GM19035 (cell line): ENCODE measurements around the gene CACNA1B.

Experiments
- ATAC-seq: cut with Tn5 transposase; IDR thresholded peaks from one replicate; pipeline ENCODE4 v1.9.1; 2021; ENCODE audit not compliant: unreplicated experiment

Gene CACNA1B

DNA sequence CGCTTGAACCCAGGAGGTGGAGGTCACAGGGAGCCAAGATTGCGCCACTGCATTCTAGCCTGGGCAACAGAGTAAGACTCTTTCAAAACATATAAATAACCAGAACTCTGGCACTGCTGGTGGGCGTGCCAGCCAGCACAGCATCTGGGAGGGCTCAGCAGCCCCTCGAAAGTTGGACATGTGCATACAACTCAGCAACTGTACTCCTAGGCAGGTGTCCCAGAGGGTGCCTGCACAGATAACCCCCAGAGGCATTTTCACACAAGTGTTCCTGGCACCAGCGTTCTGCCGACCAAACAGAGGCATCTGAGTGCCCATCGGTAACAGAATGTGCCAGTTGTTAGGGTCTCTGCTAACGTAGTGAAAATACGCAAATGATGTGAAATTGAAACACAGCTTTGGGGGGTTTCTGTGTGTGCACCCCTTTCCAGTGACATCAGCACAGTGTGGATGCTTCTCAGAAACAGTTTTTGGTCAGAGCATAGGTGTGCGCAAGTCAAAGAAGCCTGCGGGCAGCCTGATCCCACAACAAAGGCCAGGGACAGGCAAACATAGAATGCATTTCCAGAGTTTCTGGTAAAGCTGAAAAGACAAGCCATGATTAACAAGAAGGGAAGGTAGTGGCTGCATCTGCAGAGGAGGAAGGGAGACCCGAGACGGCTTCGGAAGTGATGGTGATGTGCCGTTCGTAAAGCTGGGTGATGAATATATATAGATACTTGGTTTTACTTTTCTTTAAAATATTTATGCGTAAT lies 190.2 kb downstream of the CACNA1B start:
- no peak for ATAC-seq

GRCh38 chr9:138068601-138069035 lies 191.0 kb downstream of the CACNA1B start:
- no peak for ATAC-seq

GRCh38 chr9:138069731-138070456 lies 192.3 kb downstream of the CACNA1B start:
- ATAC-seq: no peak

DNA sequence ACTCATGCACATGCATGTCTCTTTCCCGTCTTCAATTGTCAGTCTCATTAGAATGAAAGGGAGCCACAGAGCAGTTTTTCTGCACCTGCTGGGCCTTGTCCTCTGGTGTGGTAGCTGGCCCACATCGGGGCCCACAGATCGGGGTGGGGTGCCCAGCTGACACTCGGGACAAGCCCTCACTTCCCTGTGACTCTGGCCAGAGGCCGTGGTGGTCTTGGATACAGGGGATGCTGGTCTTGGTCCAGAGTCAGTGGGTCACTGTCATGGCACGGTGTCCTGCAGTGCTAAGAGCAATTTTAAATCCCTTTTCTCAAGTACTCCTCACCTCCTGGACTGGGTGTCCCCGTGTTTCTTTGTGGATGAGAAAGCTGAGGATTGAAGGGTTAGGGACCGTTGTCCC lies 193.2 kb downstream of the CACNA1B start:
- ATAC-seq: no peak

- ATAC-seq: no peak
These were observed 193.7 kb downstream of the CACNA1B start for GRCh38 chr9:138071292-138071691.

DNA sequence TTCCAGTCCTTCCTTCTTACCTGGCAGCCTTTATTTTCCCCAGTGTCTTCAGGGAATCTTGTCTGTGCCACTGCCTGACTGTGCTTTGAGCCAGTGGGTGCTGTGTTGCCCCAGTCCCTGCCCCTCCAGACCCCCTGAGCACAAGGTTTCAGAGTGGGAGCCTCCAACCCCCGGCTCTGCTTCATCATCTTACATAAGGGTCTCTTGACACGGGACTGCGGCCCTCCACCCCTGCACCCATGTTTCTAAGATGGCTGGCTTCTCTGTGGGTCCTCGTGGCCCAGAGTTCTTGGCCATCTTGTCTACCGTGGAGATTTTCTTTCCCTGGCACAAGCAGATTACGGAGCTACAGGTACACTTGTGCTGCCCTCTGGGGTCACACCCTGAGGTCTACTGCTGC lies 194.1 kb downstream of the CACNA1B start:
- no peak for ATAC-seq

- ATAC-seq: no peak
These were observed 194.7 kb downstream of the CACNA1B start for GRCh38 chr9:138072161-138072842.

- ATAC-seq: no peak
These were observed 195.3 kb downstream of the CACNA1B start for GRCh38 chr9:138072897-138073296.

DNA sequence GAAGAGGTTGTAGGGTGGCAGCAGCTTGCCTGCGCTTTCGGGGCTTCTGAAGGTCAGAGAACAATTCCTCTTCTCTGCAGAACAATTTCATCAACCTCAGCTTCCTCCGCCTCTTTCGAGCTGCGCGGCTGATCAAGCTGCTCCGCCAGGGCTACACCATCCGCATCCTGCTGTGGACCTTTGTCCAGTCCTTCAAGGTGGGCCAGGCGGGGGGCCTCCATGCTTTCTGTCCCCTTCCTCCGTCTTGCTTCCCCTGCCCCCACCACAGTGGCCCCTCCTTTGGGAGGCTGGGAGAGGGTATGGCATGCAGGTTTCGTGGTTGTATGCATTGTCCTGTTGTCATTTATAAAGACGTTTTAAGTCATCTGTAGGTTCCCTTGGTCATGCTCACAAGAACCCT lies 195.8 kb downstream of the CACNA1B start:
- no peak for ATAC-seq

GRCh38 chr9:138073808-138074207 lies 196.2 kb downstream of the CACNA1B start:
- no peak for ATAC-seq

DNA sequence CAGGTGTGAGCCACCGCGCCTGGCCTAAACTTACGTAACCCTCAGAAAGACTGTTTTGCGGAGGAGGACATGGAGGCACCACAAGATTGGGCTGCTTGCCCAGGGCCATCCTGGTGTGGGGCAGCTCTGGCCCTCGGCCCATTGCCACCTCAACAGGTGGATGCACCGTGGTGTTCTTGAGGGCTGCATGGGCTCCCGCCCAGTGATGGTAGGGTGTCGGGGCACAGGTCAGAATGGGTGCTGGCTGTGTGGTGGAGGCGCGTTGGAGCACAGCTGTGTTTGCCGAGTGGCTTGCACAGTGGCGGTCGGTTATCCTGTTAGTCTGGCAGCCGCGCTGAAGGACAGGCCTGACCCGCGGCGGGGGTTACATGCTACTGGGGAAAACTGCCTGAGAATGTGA lies 196.9 kb downstream of the CACNA1B start:
- ATAC-seq: no peak

DNA sequence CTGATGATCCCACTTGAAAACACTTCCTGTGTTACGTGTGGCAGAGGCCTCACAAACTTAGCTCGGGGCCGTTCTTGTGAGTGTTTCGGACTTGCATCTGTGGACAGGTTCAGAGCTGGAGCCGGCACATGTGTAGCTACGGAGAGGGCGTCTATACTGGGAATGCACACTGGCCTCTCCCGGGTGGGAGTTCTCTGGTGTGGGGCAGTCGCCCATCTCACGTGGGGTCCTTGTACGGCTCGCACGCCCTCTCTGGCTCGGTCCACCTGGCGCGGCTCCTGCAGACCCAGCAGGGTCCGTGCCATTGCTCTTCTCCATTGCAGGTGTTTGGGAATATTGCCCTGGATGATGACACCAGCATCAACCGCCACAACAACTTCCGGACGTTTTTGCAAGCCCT lies 197.9 kb downstream of the CACNA1B start:
- ATAC-seq: no peak

DNA sequence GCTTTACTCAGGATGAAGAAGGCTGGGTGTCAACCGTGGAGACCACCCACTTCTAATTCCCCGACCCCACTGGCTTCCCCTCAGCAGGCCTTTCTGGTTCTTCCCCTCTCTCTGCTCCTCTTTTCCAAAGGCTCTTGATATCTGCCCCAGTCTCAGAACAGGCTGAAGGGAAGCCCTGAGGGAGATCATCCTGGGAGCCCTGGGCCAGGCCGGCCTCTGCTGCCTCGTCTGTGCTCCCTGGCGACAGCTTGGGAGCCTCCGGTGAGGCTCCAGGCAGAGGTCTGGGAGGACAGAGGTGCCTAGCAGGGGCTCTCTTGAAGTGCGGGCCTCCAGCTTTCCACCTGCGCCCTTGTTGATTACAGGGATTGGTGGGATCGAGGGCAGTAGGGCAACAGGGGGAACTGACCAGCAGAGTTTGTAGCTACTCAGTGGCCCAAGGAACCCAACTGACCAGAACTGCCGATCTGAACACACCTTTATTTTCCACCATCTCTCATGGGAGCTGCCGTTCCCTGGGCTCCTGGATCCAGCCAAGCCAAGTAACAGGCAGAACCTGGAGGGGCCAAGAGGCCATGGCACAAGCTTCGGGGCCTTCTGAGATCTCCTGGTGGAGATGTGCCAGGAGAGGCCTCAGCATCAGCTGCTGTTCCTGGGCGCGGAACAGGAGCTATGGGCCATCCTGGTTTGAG lies 198.5 kb downstream of the CACNA1B start:
- no peak for ATAC-seq

GRCh38 chr9:138076650-138077009 lies 199.0 kb downstream of the CACNA1B start:
- no peak for ATAC-seq

GRCh38 chr9:138077126-138077525 lies 199.5 kb downstream of the CACNA1B start:
- ATAC-seq: no peak

DNA sequence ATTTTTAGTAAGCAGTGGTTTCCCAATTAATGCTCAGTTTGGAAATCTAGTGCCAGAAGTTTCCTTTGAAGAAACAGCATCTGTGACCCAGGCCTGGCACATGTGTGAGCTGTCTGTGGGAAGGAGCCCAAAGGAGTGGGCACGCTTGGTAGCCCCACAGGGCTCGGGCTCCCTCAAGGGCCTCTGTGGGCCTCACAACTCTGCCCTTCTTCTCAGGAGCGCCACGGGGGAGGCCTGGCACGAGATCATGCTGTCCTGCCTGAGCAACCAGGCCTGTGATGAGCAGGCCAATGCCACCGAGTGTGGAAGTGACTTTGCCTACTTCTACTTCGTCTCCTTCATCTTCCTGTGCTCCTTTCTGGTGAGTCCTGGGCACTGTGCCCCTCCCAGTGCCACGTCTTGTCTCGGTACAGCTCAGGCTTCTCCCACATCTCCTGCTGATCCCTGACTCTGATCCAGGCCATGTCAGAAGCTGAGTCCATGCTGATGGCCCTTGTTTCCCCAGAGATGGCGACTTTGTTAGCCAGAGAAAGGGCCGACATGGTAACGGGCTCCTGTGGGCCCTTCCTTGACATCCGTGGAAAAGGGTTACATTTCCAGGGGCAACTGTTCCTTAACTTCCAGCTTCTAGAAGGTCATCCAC lies 200.4 kb downstream of the CACNA1B start:
- ATAC-seq: no peak

DNA sequence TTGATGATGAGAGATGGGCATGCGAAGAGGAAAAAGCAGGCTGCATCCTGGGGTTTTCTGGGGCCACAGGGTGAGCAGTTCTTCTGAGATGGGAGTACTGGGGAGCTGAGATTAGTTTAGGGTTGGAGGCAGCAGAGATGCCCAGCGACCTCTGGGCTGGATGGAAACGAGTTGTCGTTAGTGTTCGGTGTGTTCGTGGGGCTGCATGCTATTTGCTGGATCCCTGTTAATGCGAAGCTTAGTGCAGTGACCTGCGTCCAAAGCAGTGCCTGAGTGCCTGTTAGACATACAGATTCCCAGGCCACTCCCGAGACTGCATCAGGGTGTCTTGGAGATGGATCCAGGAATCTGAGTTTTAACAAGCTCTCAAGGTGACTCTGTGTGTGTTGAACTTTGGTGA lies 201.3 kb downstream of the CACNA1B start:
- no peak for ATAC-seq

DNA sequence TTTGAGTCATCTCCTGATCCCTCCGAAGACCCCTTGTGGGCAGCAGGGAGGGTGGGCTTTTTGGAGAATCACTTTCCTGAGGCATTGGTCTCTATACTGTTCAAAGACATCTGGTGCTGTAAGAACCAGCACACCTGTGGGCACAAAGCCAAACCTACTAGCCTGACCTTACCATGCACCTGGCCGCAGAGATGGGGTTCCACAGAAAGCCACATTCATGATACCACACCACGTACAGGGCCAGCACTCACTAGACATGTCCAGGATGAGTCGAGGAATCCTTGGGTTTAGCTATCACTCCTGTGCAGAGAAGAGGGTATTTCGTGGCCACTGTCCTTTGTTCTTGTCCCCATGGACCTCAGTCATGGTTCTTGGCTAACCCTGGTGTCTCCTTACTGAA lies 203.4 kb downstream of the CACNA1B start:
- ATAC-seq: no peak

- no peak for ATAC-seq
These were observed 205.5 kb downstream of the CACNA1B start for GRCh38 chr9:138082918-138083636.

DNA sequence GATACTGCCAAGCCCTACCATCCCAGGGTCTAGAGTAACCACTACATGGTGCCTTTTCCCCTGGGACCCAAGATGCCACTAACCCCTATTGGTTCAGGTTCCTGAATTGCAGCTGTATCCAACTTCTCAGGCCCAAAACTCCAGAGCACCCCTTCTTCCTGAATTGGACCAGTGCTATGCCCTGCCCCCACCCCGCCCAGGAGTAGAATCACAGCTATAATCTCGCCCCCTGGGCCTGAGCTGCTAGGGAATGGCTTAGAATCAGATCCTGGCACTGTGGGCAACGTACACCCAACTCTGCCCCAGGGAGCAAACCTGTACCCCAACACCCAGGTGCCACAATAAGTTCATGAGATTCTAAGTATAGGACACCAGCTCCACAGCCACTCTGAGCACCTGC lies 206.3 kb downstream of the CACNA1B start:
- no peak for ATAC-seq
